PC-9 (cell line): Measurements from ENCODE around the gene ETAA1.

Experiments
- EZH2 ChIP-seq: fragments of 200-600 bp; sonication (generic); IDR thresholded peaks from 2 replicates; pipeline ENCODE4 v1.8.0; 2017; ENCODE audit warnings: antibody characterized with exemption, low read depth
- TF ChIP-seq, protein P1 (sequence below): fragments of 200-600 bp; sonication (generic); conservative IDR thresholded peaks from 2 replicates; pipeline ENCODE4 v1.6.1; 2017; ENCODE audit warnings: mixed run types, antibody characterized with exemption, mild to moderate bottlenecking, moderate library complexity

DNA sequence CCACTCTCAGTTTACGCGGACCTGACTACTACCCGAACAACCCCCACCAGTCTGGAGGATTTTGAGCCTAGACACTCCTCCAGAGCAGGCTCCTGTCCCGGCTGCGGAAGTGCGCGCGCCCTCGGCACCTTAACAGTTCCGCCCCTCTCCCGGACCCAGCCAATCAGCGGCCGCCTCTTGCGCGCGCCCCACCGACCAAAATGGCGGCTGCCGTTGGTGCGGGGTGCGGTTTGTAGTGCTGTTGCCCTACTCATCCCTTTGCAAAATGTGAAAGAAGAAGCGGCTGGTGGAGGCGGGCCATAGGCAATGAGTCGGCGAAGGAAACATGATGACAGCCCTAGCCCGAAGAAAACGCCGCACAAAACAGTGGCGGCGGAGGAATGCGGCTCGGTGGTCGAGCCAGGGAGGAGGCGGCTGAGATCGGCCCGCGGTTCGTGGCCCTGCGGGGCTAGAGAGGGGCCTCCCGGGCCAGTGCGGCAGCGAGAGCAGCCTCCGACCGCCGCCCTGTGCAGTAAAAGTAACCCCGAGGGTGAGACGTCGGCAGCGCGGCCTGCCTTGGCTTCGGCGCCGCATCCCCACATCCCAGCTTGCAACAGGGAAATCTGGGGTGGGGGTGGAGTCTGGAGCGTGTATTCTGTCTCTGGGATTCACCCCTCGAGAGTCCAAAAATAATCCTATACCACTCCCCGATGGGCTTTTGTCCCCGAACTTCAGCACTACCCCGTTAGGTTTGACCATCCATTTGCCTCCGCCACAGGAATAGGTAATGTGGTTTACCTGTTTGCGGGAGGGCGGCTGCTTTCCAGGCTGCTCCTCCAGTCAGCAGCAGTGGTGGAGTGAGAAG, at the start of gene ETAA1:
- TF ChIP-seq, protein P1, sequence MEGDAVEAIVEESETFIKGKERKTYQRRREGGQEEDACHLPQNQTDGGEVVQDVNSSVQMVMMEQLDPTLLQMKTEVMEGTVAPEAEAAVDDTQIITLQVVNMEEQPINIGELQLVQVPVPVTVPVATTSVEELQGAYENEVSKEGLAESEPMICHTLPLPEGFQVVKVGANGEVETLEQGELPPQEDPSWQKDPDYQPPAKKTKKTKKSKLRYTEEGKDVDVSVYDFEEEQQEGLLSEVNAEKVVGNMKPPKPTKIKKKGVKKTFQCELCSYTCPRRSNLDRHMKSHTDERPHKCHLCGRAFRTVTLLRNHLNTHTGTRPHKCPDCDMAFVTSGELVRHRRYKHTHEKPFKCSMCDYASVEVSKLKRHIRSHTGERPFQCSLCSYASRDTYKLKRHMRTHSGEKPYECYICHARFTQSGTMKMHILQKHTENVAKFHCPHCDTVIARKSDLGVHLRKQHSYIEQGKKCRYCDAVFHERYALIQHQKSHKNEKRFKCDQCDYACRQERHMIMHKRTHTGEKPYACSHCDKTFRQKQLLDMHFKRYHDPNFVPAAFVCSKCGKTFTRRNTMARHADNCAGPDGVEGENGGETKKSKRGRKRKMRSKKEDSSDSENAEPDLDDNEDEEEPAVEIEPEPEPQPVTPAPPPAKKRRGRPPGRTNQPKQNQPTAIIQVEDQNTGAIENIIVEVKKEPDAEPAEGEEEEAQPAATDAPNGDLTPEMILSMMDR = no peak
- TF ChIP-seq EZH2 = no peak
